ENCODE data around the gene EIF2D.
"Not testable (repeated sequence)": the region's sequence is repeated elsewhere in the genome, so short reads cannot be mapped to it uniquely, and the experiment has no call there.

EIF2D gene

GRCh38 chr1:206634365-206635079, 22.3 kb upstream of the EIF2D start:
- FAIRE-seq, result peak; percentile 78
- DNase-seq (ENCODE audit: insufficient read length), result no peak
- TF ChIP-seq POLR2AphosphoS5 (IDR thresholded peaks at IDR 0.05; ENCODE audit: low read depth, low read length), result no peak
- TF ChIP-seq POLR2A (IDR thresholded peaks at IDR 0.05; ENCODE audit: low read depth, low read length), result no peak
- no peak for TF ChIP-seq TAF1 (IDR thresholded peaks at IDR 0.05; ENCODE audit: borderline replicate concordance, low read depth, low read length)

GRCh38 chr1:206633708-206634121, 21.4 kb upstream of the EIF2D start:
- no peak for DNase-seq (ENCODE audit: insufficient read length)
- no peak for TF ChIP-seq POLR2AphosphoS5 (IDR thresholded peaks at IDR 0.05; ENCODE audit: low read depth, low read length)
- FAIRE-seq, result no peak

DNA sequence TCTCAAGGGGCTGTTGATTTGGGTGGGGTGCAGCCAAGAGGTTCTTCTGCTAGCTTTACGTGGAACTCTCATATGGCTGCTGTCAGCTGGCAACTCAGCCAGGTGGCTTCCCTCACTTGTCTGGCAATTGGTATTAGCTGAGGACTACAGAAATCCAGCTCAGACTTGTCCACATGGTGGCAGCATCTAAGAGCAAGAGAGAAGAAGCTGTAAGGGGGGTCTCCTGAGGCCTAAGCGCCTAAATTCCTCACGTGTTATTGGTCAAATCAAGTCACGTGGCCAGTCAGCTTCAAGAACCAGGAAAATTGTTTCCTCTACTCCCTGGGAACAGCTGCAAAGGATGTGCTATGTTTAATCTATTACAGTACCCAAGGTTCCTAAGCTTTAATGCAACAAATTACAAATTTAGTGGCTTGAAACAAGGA, 18.8 kb upstream of the EIF2D start:
- TF ChIP-seq POLR2A (IDR thresholded peaks at IDR 0.05; ENCODE audit: low read depth, low read length) (no peak), POLR2AphosphoS5 (IDR thresholded peaks at IDR 0.05; ENCODE audit: low read depth, low read length) (no peak), TAF1 (IDR thresholded peaks at IDR 0.05; ENCODE audit: borderline replicate concordance, low read depth, low read length) (no peak)
- FAIRE-seq (peak; percentile 68), DNase-seq (ENCODE audit: insufficient read length) (peak; percentile 36)

- DNase-seq (ENCODE audit: insufficient read length) (no peak), FAIRE-seq (no peak)
- TF ChIP-seq TAF1 (IDR thresholded peaks at IDR 0.05; ENCODE audit: borderline replicate concordance, low read depth, low read length), result no peak
- TF ChIP-seq POLR2AphosphoS5 (IDR thresholded peaks at IDR 0.05; ENCODE audit: low read depth, low read length), result no peak
- no peak for TF ChIP-seq POLR2A (IDR thresholded peaks at IDR 0.05; ENCODE audit: low read depth, low read length)
Observed at GRCh38 chr1:206628916-206629315, 16.7 kb upstream of the EIF2D start.

DNA sequence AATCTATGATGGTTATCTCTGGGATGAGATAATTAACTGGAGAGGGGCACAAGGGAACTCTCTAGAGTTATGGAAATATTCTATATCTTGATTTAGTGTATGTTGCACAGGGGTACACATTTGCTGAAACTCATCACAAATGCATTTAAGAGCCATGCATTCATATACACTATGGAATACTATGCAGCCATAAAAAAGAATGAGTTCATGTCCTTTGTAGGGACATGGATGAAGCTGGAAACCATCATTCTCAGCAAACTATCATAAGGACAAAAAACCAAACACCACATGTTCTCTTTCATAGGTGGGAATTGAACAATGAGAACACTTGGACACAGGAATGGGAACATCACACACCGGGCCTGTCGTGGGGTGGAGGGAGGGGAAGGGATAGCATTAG, 14.1 kb upstream of the EIF2D start:
- FAIRE-seq; DNase-seq (ENCODE audit: insufficient read length): not testable (repeated sequence)

- peak; percentile 81 for FAIRE-seq
- TF ChIP-seq TAF1 (IDR thresholded peaks at IDR 0.05; ENCODE audit: borderline replicate concordance, low read depth, low read length) (no peak), POLR2AphosphoS5 (IDR thresholded peaks at IDR 0.05; ENCODE audit: low read depth, low read length) (no peak), POLR2A (IDR thresholded peaks at IDR 0.05; ENCODE audit: low read depth, low read length) (no peak)
- DNase-seq (ENCODE audit: insufficient read length), result no peak
Observed at GRCh38 chr1:206609229-206609991, 2.9 kb downstream of the EIF2D start.

DNA sequence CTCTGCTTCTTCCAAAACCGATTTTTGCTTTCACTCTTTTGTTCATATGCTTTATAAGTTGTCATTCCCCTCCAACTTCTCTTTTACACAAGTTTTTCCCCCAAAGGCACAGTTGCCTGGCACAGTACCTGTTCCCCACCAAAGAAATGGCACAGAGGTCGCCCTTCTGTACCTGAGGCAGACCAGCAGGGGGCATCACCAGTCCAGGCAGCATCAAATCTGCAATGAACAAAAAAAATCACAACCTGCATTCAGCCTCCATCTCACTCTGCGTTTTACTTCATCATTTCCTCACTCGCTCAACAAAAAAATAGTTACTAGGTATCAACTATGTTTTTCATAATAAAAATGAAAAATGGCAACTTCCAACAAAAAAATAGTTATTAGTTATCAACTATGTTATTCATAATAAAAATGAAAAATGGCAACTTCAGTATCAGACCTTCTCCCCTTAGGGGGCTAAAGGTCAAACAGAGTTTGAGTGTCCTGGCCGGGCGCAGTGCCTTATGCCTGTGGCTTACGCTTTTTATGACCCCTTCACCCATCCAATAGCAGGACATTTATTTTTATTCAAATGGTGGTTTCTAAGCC, 4.1 kb downstream of the EIF2D start:
- TF ChIP-seq POLR2AphosphoS5 (IDR thresholded peaks at IDR 0.05; ENCODE audit: low read depth, low read length) (no peak), POLR2A (IDR thresholded peaks at IDR 0.05; ENCODE audit: low read depth, low read length) (no peak), TAF1 (IDR thresholded peaks at IDR 0.05; ENCODE audit: borderline replicate concordance, low read depth, low read length) (no peak)
- DNase-seq (ENCODE audit: insufficient read length), result no peak
- FAIRE-seq, result peak; percentile 50

GRCh38 chr1:206606867-206607266, 5.4 kb downstream of the EIF2D start:
- FAIRE-seq (peak; percentile 33), DNase-seq (ENCODE audit: insufficient read length) (no peak)
- TF ChIP-seq POLR2A (IDR thresholded peaks at IDR 0.05; ENCODE audit: low read depth, low read length) (no peak), TAF1 (IDR thresholded peaks at IDR 0.05; ENCODE audit: borderline replicate concordance, low read depth, low read length) (no peak), POLR2AphosphoS5 (IDR thresholded peaks at IDR 0.05; ENCODE audit: low read depth, low read length) (no peak)

DNA sequence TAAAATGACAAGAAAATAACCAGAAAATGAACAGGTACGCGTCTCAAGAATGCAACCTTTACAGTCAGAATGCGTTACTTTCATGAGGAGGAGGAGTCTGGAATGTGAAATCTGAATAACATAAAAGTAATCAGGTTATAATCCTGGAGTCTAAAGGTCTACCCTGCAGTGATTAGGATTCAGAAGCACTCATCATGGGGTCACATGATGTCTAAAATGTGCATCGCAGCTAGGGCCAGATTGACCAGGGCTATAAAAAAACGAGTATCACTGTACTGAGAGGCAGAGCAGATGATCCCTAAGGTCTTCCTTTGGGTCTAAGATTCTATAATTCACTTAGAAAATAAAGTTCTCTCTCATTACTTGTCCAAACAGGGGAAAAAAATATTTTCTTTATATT, 7.4 kb downstream of the EIF2D start:
- no peak for TF ChIP-seq TAF1 (IDR thresholded peaks at IDR 0.05; ENCODE audit: borderline replicate concordance, low read depth, low read length)
- TF ChIP-seq POLR2AphosphoS5 (IDR thresholded peaks at IDR 0.05; ENCODE audit: low read depth, low read length), result no peak
- TF ChIP-seq POLR2A (IDR thresholded peaks at IDR 0.05; ENCODE audit: low read depth, low read length), result no peak
- FAIRE-seq, result no peak

GRCh38 chr1:206600527-206600926, 11.7 kb downstream of the EIF2D start:
- DNase-seq (ENCODE audit: insufficient read length) (no peak), FAIRE-seq (no peak)
- no peak for TF ChIP-seq TAF1 (IDR thresholded peaks at IDR 0.05; ENCODE audit: borderline replicate concordance, low read depth, low read length)
- no peak for TF ChIP-seq POLR2A (IDR thresholded peaks at IDR 0.05; ENCODE audit: low read depth, low read length)
- no peak for TF ChIP-seq POLR2AphosphoS5 (IDR thresholded peaks at IDR 0.05; ENCODE audit: low read depth, low read length)

More for the DNA sequence above, 7.4 kb downstream of the EIF2D start:
- no peak for DNase-seq (ENCODE audit: insufficient read length)

DNA sequence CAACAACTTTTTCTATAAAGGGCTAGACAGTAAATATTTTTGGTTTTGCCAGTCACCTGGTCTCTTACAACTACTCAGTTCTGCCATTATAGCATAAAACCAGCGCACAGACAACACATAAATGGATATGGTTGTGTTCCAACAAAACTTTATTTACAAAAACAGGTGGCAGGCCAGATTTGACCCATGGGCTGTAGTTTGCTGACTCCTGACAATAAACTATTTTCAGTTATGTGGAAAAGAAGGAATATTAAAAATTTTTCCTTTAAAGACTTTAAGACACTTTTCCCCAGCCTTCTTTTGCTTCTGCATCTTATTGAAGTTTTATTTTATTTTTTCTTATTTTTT, 16.0 kb downstream of the EIF2D start:
- no peak for TF ChIP-seq POLR2A (IDR thresholded peaks at IDR 0.05; ENCODE audit: low read depth, low read length)
- TF ChIP-seq TAF1 (IDR thresholded peaks at IDR 0.05; ENCODE audit: borderline replicate concordance, low read depth, low read length), result no peak
- no peak for TF ChIP-seq POLR2AphosphoS5 (IDR thresholded peaks at IDR 0.05; ENCODE audit: low read depth, low read length)
- no peak for DNase-seq (ENCODE audit: insufficient read length)
- FAIRE-seq, result no peak
